ENCODE measurements around the gene TOLLIP.

Gene TOLLIP

GRCh38 chr11:1291295-1292017 lies 18.0 kb downstream of the TOLLIP start:
- H3K4me3 ChIP-seq (ENCODE audit: low read depth, low read length): no peak overlapping the region
- TF ChIP-seq CTCF (IDR thresholded peaks at IDR 0.05; ENCODE audit: borderline replicate concordance, insufficient read depth, low read depth, low read length): no peak

GRCh38 chr11:1290052-1291040 lies 19.1 kb downstream of the TOLLIP start:
- TF ChIP-seq CTCF (IDR thresholded peaks at IDR 0.05; ENCODE audit: borderline replicate concordance, insufficient read depth, low read depth, low read length): no peak
- H3K4me3 ChIP-seq (ENCODE audit: low read depth, low read length): no peak overlapping the region

- no peak for TF ChIP-seq CTCF (IDR thresholded peaks at IDR 0.05; ENCODE audit: borderline replicate concordance, insufficient read depth, low read depth, low read length)
- H3K4me3 ChIP-seq (ENCODE audit: low read depth, low read length): no peak overlapping the region
Measured at GRCh38 chr11:1289211-1289935, 20.1 kb downstream of the TOLLIP start.

- TF ChIP-seq CTCF (IDR thresholded peaks at IDR 0.05; ENCODE audit: borderline replicate concordance, insufficient read depth, low read depth, low read length): no peak
- no peak overlapping the region for H3K4me3 ChIP-seq (ENCODE audit: low read depth, low read length)
Measured at GRCh38 chr11:1288426-1289151, 20.8 kb downstream of the TOLLIP start.

- no peak for TF ChIP-seq CTCF (IDR thresholded peaks at IDR 0.05; ENCODE audit: borderline replicate concordance, insufficient read depth, low read depth, low read length)
- H3K4me3 ChIP-seq (ENCODE audit: low read depth, low read length): no peak overlapping the region
Measured at GRCh38 chr11:1287928-1288327, 21.5 kb downstream of the TOLLIP start.

- H3K4me3 ChIP-seq (ENCODE audit: low read depth, low read length): no peak overlapping the region
- no peak for TF ChIP-seq CTCF (IDR thresholded peaks at IDR 0.05; ENCODE audit: borderline replicate concordance, insufficient read depth, low read depth, low read length)
Measured at GRCh38 chr11:1285876-1286275, 23.6 kb downstream of the TOLLIP start.
